Measurements from ENCODE around the gene SCARF2.
"Not testable (repeated sequence)": the region's sequence is repeated elsewhere in the genome, so short reads cannot be mapped to it uniquely, and the experiment has no call there.

SCARF2 gene

DNA sequence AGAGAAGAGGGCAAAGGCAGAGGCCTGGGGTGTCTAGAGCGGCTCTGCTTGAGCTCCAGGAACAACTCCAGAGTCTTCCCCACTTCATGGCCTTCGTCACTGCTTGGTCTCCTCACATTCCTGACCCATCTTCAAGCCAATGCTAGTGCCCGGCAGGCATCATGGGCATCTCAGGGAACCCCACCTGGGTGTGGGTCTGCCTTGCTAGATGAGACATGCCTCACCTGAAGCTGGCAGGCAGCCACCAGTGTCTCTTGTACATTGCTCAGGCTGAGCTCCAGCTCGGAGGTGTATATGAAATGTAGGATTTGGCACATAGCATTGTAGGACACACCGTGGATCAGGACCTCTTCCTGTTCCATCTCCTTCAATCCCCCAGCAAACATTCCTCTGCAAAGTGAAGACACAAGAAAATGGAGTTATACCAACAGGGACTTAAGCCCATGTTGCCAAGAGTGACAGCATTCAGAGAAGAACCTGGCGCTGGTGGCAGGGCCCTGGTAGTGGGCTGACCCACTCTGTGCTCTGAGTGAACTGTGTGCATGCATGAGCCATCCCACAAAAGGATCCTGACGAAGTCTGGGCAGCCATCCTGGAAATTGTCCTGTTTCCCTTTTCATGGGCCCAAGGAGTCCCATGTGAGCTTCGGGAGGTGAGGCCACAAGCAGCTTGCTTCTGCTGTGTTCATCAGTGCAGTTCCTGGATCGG is 33.7 kb upstream of the SCARF2 start:
- Histone ChIP-seq H3K9me3 (ENCODE audit: control insufficient read depth, insufficient read depth, low read depth, low read length) (no peaks in the 10 kb centered on the region), H3K36me3 (ENCODE audit: control insufficient read depth, insufficient read depth, low read length) (peaks cover 15% of the 10 kb centered on the region), H3K9ac (ENCODE audit: low read length) (no peak overlapping the region), H3K4me3 (ENCODE audit: low read depth, low read length) (no peak overlapping the region), H3K4me1 (ENCODE audit: control insufficient read depth, insufficient read depth, low read length) (no peaks in the 10 kb centered on the region), H3K27ac (ENCODE audit: low read depth, low read length) (no peak overlapping the region), H3K27me3 (ENCODE audit: control insufficient read depth, insufficient read depth, low read length) (no peaks in the 10 kb centered on the region)

DNA sequence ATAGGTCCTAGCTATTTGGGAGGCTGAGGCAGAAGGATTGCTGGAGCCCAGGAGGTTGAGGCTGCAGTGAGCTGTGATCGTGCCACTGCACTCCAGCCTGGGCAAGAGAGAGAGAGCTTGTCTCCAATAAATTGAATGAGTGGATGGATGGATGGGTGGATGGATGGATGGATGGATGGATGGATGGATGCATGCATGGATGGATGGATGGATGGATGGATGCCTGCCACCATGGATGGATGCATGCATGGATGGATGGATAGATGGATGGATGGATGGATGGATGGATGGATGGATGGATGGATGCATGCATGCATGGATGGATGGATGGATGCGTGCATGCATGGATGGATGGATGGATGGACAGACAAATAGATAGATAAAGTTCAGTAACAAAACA is 32.9 kb upstream of the SCARF2 start:
- H3K36me3 ChIP-seq (ENCODE audit: control insufficient read depth, insufficient read depth, low read length) = peaks cover 15% of the 10 kb centered on the region
- not testable (repeated sequence) for H3K27ac ChIP-seq (ENCODE audit: low read depth, low read length); H3K9me3 ChIP-seq (ENCODE audit: control insufficient read depth, insufficient read depth, low read depth, low read length); H3K4me1 ChIP-seq (ENCODE audit: control insufficient read depth, insufficient read depth, low read length); H3K4me3 ChIP-seq (ENCODE audit: low read depth, low read length); H3K27me3 ChIP-seq (ENCODE audit: control insufficient read depth, insufficient read depth, low read length); H3K9ac ChIP-seq (ENCODE audit: low read length)

DNA sequence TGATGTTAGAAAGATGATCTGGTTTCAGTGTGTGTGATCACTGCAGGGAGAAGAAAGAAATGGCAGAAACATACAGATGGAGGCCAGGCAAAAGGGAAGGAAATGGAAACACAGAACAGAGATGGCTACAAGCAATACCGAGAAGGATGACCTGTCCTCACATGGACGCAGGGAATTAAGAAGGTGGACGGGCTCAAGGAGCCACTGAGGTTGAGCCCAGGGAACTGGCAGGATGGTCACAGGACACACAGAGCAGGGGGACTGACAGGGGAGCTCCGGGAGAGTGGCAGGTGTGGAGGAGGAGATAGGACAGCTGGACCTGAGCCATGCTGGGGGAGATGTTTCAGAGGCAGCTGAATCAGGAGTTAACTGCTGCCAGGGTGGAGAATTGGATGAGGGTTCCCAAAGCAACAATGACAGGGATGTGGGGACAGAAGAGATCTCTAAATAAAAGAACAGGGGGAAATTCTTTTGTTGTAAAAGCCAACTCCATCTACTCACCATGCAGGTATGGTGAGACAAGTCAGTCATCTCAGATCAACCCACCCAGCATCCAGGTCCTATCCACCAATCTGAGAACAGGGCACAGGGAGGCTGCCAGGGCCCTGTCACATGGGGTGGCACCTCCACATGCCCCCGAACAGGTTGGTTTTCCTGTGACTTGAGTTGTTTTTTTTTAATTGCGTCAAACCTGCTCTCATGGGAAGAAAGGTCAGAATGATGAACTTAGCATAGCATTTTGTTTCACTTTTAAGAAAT is 31.7 kb upstream of the SCARF2 start:
- Histone ChIP-seq H3K36me3 (ENCODE audit: control insufficient read depth, insufficient read depth, low read length) (peaks cover 22% of the 10 kb centered on the region), H3K27me3 (ENCODE audit: control insufficient read depth, insufficient read depth, low read length) (no peaks in the 10 kb centered on the region), H3K4me3 (ENCODE audit: low read depth, low read length) (no peak overlapping the region), H3K27ac (ENCODE audit: low read depth, low read length) (no peak overlapping the region), H3K9ac (ENCODE audit: low read length) (no peak overlapping the region), H3K4me1 (ENCODE audit: control insufficient read depth, insufficient read depth, low read length) (peaks cover under 1% of the 10 kb centered on the region; the same call in 1 of the 2 replicates), H3K9me3 (ENCODE audit: control insufficient read depth, insufficient read depth, low read depth, low read length) (no peaks in the 10 kb centered on the region)

DNA sequence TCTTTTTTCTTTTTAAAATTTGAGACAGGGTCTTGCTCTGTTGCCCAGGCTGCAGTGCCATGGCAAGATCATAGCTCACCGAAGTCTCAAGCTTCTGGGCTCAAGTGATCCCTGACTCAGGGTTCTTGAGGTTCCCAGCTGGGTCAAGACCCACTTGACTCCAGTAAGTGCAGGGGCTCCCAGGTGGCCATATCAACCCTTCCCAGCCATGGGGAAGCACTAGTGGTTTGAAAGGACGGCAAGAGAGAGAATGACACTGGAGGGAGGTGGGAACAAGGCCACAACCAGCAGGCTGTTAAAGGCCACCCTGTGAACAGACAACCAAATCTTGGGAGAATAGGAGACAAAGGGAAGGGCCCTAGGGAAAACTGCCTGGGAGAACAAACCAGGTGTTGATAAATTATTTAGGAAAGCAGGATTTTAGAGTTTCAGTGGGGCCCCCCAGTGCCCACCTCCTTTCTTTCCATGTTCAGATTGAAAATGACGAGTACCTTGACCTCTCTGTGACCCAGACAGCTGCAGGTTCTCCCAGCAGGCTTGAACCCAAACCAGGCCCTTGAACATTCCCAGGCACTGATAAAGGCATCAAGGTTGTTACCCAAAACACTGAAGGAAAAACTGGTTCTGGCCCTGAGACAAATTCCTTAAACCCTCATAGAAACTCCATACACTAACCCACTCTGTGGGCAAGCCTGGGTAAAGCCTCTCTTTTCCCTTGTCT is 29.2 kb upstream of the SCARF2 start:
- no peaks in the 10 kb centered on the region for H3K9me3 ChIP-seq (ENCODE audit: control insufficient read depth, insufficient read depth, low read depth, low read length)
- no peak overlapping the region for H3K4me3 ChIP-seq (ENCODE audit: low read depth, low read length)
- no peak overlapping the region for H3K27ac ChIP-seq (ENCODE audit: low read depth, low read length)
- H3K4me1 ChIP-seq (ENCODE audit: control insufficient read depth, insufficient read depth, low read length) = peaks cover 13% of the 10 kb centered on the region
- H3K9ac ChIP-seq (ENCODE audit: low read length) = no peak overlapping the region
- H3K36me3 ChIP-seq (ENCODE audit: control insufficient read depth, insufficient read depth, low read length) = peaks cover 25% of the 10 kb centered on the region
- no peaks in the 10 kb centered on the region for H3K27me3 ChIP-seq (ENCODE audit: control insufficient read depth, insufficient read depth, low read length)

DNA sequence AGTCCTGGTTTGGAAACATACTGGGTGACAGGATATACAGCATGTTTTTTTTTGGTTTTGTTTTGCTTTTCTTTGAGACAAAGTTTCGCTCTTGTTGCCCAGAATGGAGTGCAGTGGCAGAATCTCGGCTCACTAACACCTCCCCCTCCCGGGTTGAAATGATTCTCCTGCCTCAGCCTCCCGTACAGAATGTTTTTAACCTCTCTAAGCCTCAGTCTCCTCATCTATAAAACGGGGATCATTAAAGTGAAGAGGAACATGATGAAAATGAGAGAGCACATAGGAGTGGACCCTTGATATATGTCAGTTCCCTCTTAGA is 28.1 kb upstream of the SCARF2 start:
- Histone ChIP-seq H3K9ac (ENCODE audit: low read length) (no peak overlapping the region), H3K27me3 (ENCODE audit: control insufficient read depth, insufficient read depth, low read length) (no peaks in the 10 kb centered on the region), H3K4me1 (ENCODE audit: control insufficient read depth, insufficient read depth, low read length) (peaks cover 13% of the 10 kb centered on the region), H3K36me3 (ENCODE audit: control insufficient read depth, insufficient read depth, low read length) (peaks cover 17% of the 10 kb centered on the region), H3K27ac (ENCODE audit: low read depth, low read length) (no peak overlapping the region), H3K4me3 (ENCODE audit: low read depth, low read length) (no peak overlapping the region), H3K9me3 (ENCODE audit: control insufficient read depth, insufficient read depth, low read depth, low read length) (no peaks in the 10 kb centered on the region)

DNA sequence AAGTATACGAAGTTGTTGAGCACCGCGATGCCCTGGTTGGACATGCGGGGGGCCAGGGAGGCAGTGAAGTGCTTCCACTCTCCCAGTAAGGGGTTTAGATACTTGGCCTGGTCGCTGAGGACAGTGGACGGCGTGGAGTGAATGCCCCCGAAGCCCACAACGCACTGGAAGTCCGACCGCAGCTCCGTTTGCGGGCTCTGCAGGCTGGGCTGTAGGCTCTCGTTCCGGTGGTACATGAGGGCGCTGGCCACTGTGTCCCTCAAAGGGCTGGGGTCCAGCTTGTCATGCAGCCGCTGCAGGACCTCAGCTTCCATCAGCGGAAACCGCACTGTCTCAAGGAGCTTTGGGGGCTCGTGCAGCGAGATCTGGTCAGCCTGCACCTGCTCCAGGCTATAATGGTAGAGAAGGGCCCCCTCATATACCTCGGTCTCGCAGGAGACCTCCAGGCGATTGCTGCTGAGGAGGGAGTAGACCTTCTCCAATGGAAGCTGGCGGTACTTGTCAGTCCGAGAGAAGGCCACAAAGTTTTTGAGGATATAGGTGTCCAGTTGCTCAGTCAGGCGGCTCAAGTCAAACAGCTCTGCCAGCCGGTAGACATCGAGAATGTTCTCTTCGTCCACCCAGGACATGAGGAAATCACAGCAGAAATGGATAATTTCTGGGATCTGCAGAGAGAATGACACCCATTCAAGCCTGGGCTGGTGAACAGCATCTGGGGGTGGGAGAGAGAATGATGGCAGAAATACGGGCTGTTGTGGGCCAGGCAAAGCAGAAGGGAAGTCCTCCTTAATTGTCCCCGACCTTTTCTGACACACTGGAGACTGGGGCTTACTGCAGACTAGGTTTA is 27.5 kb upstream of the SCARF2 start:
- H3K9ac ChIP-seq (ENCODE audit: low read length) = no peak overlapping the region
- H3K27me3 ChIP-seq (ENCODE audit: control insufficient read depth, insufficient read depth, low read length) = no peaks in the 10 kb centered on the region
- H3K4me1 ChIP-seq (ENCODE audit: control insufficient read depth, insufficient read depth, low read length) = peaks cover 13% of the 10 kb centered on the region
- H3K9me3 ChIP-seq (ENCODE audit: control insufficient read depth, insufficient read depth, low read depth, low read length) = no peaks in the 10 kb centered on the region
- H3K27ac ChIP-seq (ENCODE audit: low read depth, low read length) = no peak overlapping the region
- H3K36me3 ChIP-seq (ENCODE audit: control insufficient read depth, insufficient read depth, low read length) = peaks cover 13% of the 10 kb centered on the region
- no peak overlapping the region for H3K4me3 ChIP-seq (ENCODE audit: low read depth, low read length)

DNA sequence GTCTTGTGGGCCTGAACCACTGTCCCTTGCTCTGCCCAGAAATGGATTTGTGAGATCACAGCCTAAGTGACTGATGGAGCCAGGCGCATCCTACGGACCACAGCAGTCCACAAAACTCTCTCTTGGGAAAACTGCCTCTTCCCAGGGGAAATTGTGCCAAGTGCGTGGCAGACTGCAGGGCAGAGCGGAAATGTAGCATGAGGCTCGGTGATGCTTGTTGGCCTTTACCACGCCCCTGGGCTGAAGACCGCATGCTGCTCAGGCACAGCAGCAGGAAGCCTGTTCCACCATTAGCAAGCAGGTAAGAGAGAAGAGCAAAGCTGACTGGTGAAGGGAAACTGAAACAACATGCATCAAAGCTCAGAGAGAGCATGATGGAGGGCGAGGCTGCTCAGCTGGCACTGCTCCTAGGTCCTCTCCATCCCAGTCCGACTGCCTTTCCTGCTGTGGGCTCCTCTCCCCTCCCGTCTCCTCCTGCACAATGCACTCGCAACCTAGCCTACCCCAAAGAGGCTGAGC is 26.5 kb upstream of the SCARF2 start:
- Histone ChIP-seq H3K36me3 (ENCODE audit: control insufficient read depth, insufficient read depth, low read length) (peaks cover 12% of the 10 kb centered on the region), H3K27me3 (ENCODE audit: control insufficient read depth, insufficient read depth, low read length) (no peaks in the 10 kb centered on the region), H3K9me3 (ENCODE audit: control insufficient read depth, insufficient read depth, low read depth, low read length) (no peaks in the 10 kb centered on the region), H3K27ac (ENCODE audit: low read depth, low read length) (no peak overlapping the region), H3K4me1 (ENCODE audit: control insufficient read depth, insufficient read depth, low read length) (peaks cover 13% of the 10 kb centered on the region), H3K4me3 (ENCODE audit: low read depth, low read length) (no peak overlapping the region), H3K9ac (ENCODE audit: low read length) (no peak overlapping the region)

DNA sequence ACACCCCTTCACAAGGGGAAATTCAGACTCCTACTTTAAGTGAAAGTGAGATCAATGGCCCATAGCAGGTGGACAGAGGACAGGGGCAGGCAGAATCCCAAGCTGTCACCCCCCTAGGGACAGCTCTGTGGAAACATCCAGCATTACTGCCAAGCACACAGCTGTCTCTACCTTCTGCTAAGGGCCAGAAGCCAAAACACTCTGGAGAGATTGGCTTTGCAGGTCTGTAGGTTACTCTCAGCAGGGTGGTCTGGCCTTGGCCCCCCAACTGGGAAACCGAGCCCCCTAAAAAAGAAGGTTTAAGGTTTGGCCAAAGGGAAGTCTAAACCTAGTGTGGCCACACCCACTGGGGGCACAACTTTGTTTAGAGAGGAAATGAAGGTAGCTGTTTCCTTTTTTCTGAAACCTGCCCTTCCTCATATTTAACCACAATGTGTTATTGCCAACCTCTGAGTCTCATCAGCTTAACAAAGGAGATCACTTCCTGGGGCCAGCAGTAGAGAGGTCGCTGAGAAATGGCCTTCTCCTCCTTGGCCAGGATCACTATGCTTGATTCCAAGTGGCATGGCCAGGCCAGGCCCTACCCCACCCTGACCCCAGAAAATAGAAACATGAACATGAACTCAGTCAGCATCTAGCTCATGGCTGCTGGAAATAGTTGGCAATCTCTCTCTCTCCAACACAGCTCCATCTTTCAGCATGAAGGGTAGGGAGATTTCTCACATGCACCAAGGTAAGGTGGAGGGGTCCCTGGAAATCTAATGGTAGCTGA is 25.9 kb upstream of the SCARF2 start:
- H3K27me3 ChIP-seq (ENCODE audit: control insufficient read depth, insufficient read depth, low read length) = no peaks in the 10 kb centered on the region
- no peak overlapping the region for H3K27ac ChIP-seq (ENCODE audit: low read depth, low read length)
- no peak overlapping the region for H3K9ac ChIP-seq (ENCODE audit: low read length)
- peaks cover 13% of the 10 kb centered on the region for H3K4me1 ChIP-seq (ENCODE audit: control insufficient read depth, insufficient read depth, low read length)
- H3K36me3 ChIP-seq (ENCODE audit: control insufficient read depth, insufficient read depth, low read length) = peaks cover 10% of the 10 kb centered on the region
- H3K9me3 ChIP-seq (ENCODE audit: control insufficient read depth, insufficient read depth, low read depth, low read length) = no peaks in the 10 kb centered on the region
- no peak overlapping the region for H3K4me3 ChIP-seq (ENCODE audit: low read depth, low read length)

DNA sequence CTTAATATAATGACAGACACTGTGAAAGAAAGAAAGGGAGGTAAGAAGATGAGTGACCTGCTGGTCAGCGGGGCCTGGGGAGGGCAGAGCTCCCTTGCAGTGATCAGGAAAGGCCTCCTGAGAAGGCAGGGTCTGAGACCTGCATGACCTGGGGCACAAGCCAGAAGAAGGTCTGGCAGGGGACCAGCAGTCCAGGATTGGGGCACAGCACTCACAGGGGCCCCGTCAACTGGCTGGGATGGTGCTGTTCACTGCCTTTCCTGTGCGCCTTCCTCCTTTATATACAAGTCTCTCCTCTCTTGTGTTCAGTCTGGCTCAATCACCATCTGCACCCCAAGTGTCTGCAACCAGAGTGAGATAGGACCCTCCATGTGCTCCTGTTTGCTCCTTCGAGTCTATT is 22.2 kb upstream of the SCARF2 start:
- Histone ChIP-seq H3K27me3 (ENCODE audit: control insufficient read depth, insufficient read depth, low read length) (no peaks in the 10 kb centered on the region), H3K4me3 (ENCODE audit: low read depth, low read length) (no peak overlapping the region), H3K9ac (ENCODE audit: low read length) (no peak overlapping the region), H3K36me3 (ENCODE audit: control insufficient read depth, insufficient read depth, low read length) (peaks cover 12% of the 10 kb centered on the region), H3K27ac (ENCODE audit: low read depth, low read length) (no peak overlapping the region), H3K4me1 (ENCODE audit: control insufficient read depth, insufficient read depth, low read length) (peaks cover 16% of the 10 kb centered on the region), H3K9me3 (ENCODE audit: control insufficient read depth, insufficient read depth, low read depth, low read length) (no peaks in the 10 kb centered on the region)

DNA sequence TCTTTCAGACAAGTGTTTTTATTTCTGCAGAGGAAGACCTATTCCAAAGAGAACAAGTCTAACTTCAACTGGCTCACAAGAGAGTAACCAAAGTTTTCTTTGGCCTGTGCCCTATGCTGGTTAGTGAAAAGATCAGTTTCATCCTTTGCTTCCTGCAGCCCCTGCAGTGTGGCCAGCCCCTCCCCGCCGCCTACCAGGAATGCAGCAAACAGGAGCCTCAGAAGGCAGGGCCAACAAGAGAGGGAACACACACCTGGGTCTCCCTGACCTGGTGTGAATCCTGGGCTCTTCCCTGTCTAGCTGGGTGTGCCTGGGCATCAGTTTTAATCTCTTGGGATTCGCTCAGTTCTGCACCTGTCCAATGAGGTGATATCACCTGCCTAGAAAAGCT is 21.5 kb upstream of the SCARF2 start:
- Histone ChIP-seq H3K4me3 (ENCODE audit: low read depth, low read length) (no peak overlapping the region), H3K9ac (ENCODE audit: low read length) (no peak overlapping the region), H3K27me3 (ENCODE audit: control insufficient read depth, insufficient read depth, low read length) (no peaks in the 10 kb centered on the region), H3K36me3 (ENCODE audit: control insufficient read depth, insufficient read depth, low read length) (peaks cover 8% of the 10 kb centered on the region; the same call in 1 of the 2 replicates), H3K27ac (ENCODE audit: low read depth, low read length) (no peak overlapping the region), H3K9me3 (ENCODE audit: control insufficient read depth, insufficient read depth, low read depth, low read length) (no peaks in the 10 kb centered on the region), H3K4me1 (ENCODE audit: control insufficient read depth, insufficient read depth, low read length) (peaks cover 15% of the 10 kb centered on the region)
